Neutrophil (primary cell): ENCODE data around the gene TCF12.
"Not testable (repeated sequence)": the region's sequence is repeated elsewhere in the genome, so short reads cannot be mapped to it uniquely, and the experiment has no call there.

ENCODE experiments used
- H3K27ac ChIP-seq: fragments of 200-600 bp; sonication (generic); 2 replicates; pipeline ENCODE4 v1.5.1; 2016; ENCODE audit warnings: mild to moderate bottlenecking, moderate library complexity
- H3K27me3 ChIP-seq: fragments of 200-600 bp; sonication (generic); 2 replicates; pipeline ENCODE4 v1.6.0; 2016; ENCODE audit warnings: mild to moderate bottlenecking
- H3K36me3 ChIP-seq: fragments of 200-600 bp; sonication (generic); 2 replicates; pipeline ENCODE4 v1.5.1; 2017
- H3K4me1 ChIP-seq, 2 experiments: fragments of 200-600 bp in 1 of 2; sonication (generic) in 1 of 2; 1 replicate in 1 of 2; 2 replicates in 1 of 2; pipeline versions ENCODE4 v1.5.1 to v1.6.1; 2013 to 2016; ENCODE audit warnings: low read depth in 1 of 2, low read length in 1 of 2, mild to moderate bottlenecking in 1 of 2, moderate library complexity in 1 of 2; ENCODE audit not compliant: control insufficient read depth in 1 of 2, insufficient read depth in 1 of 2
- H3K4me3 ChIP-seq, 2 experiments: fragments of 200-600 bp in 1 of 2; sonication (generic) in 1 of 2; 1 replicate in 1 of 2; 2 replicates in 1 of 2; pipeline ENCODE4 v1.5.1; 2013 to 2016; ENCODE audit warnings: low read depth in 1 of 2, low read length in 1 of 2, mild to moderate bottlenecking in 1 of 2, moderate library complexity in 1 of 2
- H3K9me3 ChIP-seq: fragments of 200-600 bp; sonication (generic); 2 replicates; pipeline ENCODE4 v1.5.1; 2016
- CTCF ChIP-seq: fragments of 200-600 bp; sonication (generic); IDR thresholded peaks from 2 replicates; pipeline ENCODE4 v1.5.1; 2016; ENCODE audit warnings: antibody characterized with exemption

TCF12 gene

DNA sequence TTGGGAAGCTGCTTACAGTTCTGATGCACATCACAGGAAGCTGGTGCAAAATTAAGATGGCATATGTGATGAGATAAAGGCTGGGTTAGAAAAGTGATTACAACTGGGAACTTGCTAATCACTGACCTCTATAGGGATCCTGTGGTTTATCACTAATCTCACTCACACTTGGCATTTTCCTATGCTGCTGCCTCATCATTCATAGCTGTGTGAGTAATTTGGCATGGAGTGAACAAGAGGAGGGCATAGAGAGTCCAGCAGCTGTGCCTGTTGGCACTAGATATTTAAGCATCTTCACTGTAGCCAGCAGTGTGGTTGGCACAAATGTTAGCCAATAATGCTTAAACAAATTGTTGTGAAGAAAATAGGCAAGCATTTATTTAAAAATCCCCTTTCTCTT is 240.1 kb downstream of the TCF12 start:
- no peaks in the 10 kb centered on the region for H3K9me3 ChIP-seq
- H3K27me3 ChIP-seq: no peaks in the 10 kb centered on the region
- no peaks in the 10 kb centered on the region for H3K36me3 ChIP-seq
- no peak for TF ChIP-seq CTCF
- no peaks in the 10 kb centered on the region for H3K4me1 ChIP-seq
- no peak overlapping the region for H3K27ac ChIP-seq
- no peak overlapping the region for H3K4me3 ChIP-seq

DNA sequence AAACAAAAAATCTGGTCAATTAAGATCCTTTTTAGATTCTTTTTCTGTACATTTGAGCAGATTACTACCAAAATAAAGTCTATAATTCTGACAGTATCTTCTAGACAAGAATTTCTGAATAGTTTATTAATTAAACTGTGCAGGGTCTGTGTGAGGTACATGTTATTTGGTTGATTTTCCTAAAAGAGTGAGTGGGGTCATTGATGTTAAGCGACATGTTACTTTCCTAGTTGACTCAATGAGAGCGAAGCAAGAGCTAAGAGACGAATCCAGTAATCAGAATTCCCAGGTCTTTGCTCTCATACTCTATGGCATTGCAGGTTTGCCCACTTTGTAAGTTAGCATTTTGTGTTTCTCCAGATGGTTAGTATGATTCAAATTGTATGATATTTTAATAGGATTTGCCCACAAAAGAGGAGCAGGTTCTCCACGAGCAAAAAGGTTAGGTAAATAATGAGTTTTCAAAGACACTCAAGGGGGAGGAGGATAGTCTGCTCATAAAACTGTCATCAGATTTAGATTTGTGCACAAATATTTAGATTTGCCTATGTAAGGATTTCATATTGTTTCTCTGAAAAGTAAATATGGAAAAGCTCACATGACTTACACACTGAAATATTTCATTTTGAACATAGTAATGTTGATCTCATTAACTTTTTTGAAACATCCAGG is 240.7 kb downstream of the TCF12 start:
- no peak overlapping the region for H3K27ac ChIP-seq
- no peaks in the 10 kb centered on the region for H3K9me3 ChIP-seq
- no peak for TF ChIP-seq CTCF

DNA sequence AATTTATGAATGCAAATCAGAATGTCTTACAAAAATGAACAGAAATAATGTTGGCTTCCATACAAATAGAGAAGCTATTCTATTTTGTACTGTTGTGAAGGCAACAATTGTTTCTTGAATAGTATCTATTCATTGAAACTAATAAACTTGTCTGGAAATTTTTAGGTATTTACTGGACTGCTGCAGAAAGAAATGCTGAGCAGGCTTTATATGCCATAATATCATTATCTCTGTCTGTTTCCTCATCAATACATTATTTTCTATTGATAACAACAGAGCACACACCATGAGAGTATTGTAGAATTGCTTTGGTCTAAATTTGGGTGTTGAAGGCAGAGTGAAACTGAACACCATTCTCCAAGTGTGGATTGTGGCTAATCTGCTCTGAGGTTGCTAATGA is 241.3 kb downstream of the TCF12 start:
- no peaks in the 10 kb centered on the region for H3K27me3 ChIP-seq
- no peaks in the 10 kb centered on the region for H3K9me3 ChIP-seq
- H3K27ac ChIP-seq: no peak overlapping the region
- no peaks in the 10 kb centered on the region for H3K36me3 ChIP-seq
- TF ChIP-seq CTCF: no peak
- H3K4me1 ChIP-seq: no peaks in the 10 kb centered on the region
- no peak overlapping the region for H3K4me3 ChIP-seq

More for the DNA sequence above, 240.7 kb downstream of the TCF12 start:
- Histone ChIP-seq H3K4me3 (no peak overlapping the region), H3K27me3 (no peaks in the 10 kb centered on the region), H3K36me3 (no peaks in the 10 kb centered on the region), H3K4me1 (no peaks in the 10 kb centered on the region)

GRCh38 chr15:57160823-57161560 is 242.5 kb downstream of the TCF12 start:
- H3K27ac ChIP-seq: no peak overlapping the region
- no peaks in the 10 kb centered on the region for H3K27me3 ChIP-seq
- no peak overlapping the region for H3K4me3 ChIP-seq
- no peak for TF ChIP-seq CTCF
- H3K36me3 ChIP-seq: no peaks in the 10 kb centered on the region
- H3K9me3 ChIP-seq: no peaks in the 10 kb centered on the region
- no peaks in the 10 kb centered on the region for H3K4me1 ChIP-seq

- not testable (repeated sequence) for H3K27me3 ChIP-seq
These were observed 245.8 kb downstream of the TCF12 start for GRCh38 chr15:57164251-57164650.

GRCh38 chr15:57165992-57166391 is 247.5 kb downstream of the TCF12 start:
- no peaks in the 10 kb centered on the region for H3K27me3 ChIP-seq
- H3K4me1 ChIP-seq: peaks cover 0 to 13% of the 10 kb centered on the region in 2 experiments
- H3K27ac ChIP-seq: no peak overlapping the region
- no peaks in the 10 kb centered on the region for H3K9me3 ChIP-seq
- no peak overlapping the region for H3K4me3 ChIP-seq
- no peaks in the 10 kb centered on the region for H3K36me3 ChIP-seq
- TF ChIP-seq CTCF: no peak

More at GRCh38 chr15:57164251-57164650, 245.8 kb downstream of the TCF12 start:
- not testable (repeated sequence) for H3K9me3 ChIP-seq, H3K4me3 ChIP-seq, H3K27ac ChIP-seq, H3K36me3 ChIP-seq
- peaks cover 0 to 10% of the 10 kb centered on the region in 2 experiments for H3K4me1 ChIP-seq
